Suprapubic skin (tissue), 4 donors: Measurements from ENCODE around the gene WDR6. TPM values are rescaled to one million over a fixed set of nuclear protein-coding genes. Genes with fewer than 3 reads are reported as not detected.

Experiments used
- DNase-seq, 2 donors: peaks; one replicate each; pipeline ENCODE4 v3.0.0-alpha.2; 2019; ENCODE audit warnings: low spot score in 2 of 2
- H3K27ac ChIP-seq: fragments of 200-600 bp; sonication (generic); one replicate; pipeline ENCODE4 v1.5.1; 2019
- H3K27me3 ChIP-seq: fragments of 200-600 bp; sonication (generic); one replicate; pipeline ENCODE4 v1.5.1; 2019
- H3K36me3 ChIP-seq: fragments of 200-600 bp; sonication (generic); one replicate; pipeline ENCODE4 v1.5.1; 2019
- H3K4me1 ChIP-seq: fragments of 200-600 bp; sonication (generic); one replicate; pipeline ENCODE4 v1.5.1; 2019
- H3K4me3 ChIP-seq: fragments of 200-600 bp; sonication (generic); one replicate; pipeline ENCODE4 v1.5.1; 2019; ENCODE audit warnings: mild to moderate bottlenecking
- H3K9me3 ChIP-seq: fragments of 200-600 bp; sonication (generic); one replicate; pipeline ENCODE4 v1.5.1; 2019
- EP300 ChIP-seq: sonication (generic); formaldehyde crosslinking; IDR thresholded peaks from one replicate; pipeline ENCODE4 v1.6.1; 2017; ENCODE audit warnings: antibody characterized with exemption
- POLR2A ChIP-seq, 2 donors: fragments of 450-650 bp; IDR thresholded peaks; one replicate each; pipeline ENCODE4 v1.6.1; 2017; ENCODE audit warnings: antibody characterized with exemption in 2 of 2, mild to moderate bottlenecking in 2 of 2, moderate library complexity in 2 of 2
- POLR2AphosphoS5 ChIP-seq, 3 donors: sonication (generic); formaldehyde crosslinking; IDR thresholded peaks; one replicate each; pipeline ENCODE4 v1.6.1; 2017; ENCODE audit warnings: antibody characterized with exemption in 3 of 3
- WGBS: methylation state at CpG from one replicate; pipeline ENCODE4 v1.1.5; 2018; 5-methylcytosine and 5-hydroxymethylcytosine counted together
- total RNA-seq, 4 donors: library from RNA; depleted of rRNA; stranded (reverse); fragments of >200 nt; gene quantifications; one replicate each; pipeline ENCODE4 v1.1.0, GENCODE V29; 2016
- TF ChIP-seq, protein P1 (sequence below), 2 donors: fragments of 200-600 bp in 1 of 2; fragments of 450-650 bp in 1 of 2; sonication (generic) in 1 of 2; IDR thresholded peaks; one replicate each; pipeline ENCODE4 v1.5.1; 2016 to 2019; ENCODE audit warnings: antibody characterized with exemption in 2 of 2, mild to moderate bottlenecking in 1 of 2, moderate library complexity in 1 of 2

WDR6 gene
- total RNA-seq, 4 donors from 2014 or later, result 49.1 to 105 (median 55.5) TPM

- no peak for TF ChIP-seq EP300
- no peak for TF ChIP-seq POLR2AphosphoS5 (IDR thresholded peaks at IDR 0.05)
- no peak overlapping the region for H3K27ac ChIP-seq
- peaks cover 13% of the 10 kb centered on the region for H3K4me1 ChIP-seq
- H3K27me3 ChIP-seq, result no peaks in the 10 kb centered on the region
- H3K4me3 ChIP-seq, result no peak overlapping the region
- peaks cover 61% of the 10 kb centered on the region for H3K36me3 ChIP-seq
- DNase-seq, result no peak
- no peaks in the 10 kb centered on the region for H3K9me3 ChIP-seq
These were observed 22.5 kb upstream of the WDR6 start for GRCh38 chr3:48984663-48985062.

DNA sequence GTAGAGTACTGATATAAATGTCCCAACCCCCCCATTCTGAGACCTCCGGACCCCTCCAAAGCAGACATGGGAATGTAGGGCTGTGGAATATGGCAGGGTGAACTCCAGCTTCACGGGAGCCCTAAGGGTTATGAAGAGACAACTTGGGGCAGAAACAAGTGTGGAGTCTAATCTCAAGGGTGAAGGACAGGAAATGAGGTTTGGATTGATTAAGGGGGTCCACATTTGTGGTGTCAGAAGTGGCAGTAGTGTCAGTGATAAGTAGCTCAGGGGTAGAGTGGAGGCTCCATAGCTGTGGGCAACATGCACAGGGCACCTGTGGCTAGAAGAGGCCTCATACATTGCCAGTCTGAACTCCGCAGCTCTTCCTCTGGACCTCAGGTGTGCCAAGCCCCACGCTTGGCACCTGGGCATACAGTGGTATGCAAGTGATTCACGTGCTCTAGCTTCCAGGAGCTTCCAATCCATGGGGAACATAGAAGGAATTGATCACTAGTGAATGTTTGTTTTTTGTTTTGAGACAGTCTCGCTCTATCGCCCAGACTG, 21.3 kb upstream of the WDR6 start:
- WGBS, result 94% methylated on average over 7 of the region's 7 CpGs
- TF ChIP-seq EP300 (no peak), POLR2A (IDR thresholded peaks at IDR 0.05) (no peak), POLR2AphosphoS5 (IDR thresholded peaks at IDR 0.05) (no peak)
- TF ChIP-seq, protein P1, sequence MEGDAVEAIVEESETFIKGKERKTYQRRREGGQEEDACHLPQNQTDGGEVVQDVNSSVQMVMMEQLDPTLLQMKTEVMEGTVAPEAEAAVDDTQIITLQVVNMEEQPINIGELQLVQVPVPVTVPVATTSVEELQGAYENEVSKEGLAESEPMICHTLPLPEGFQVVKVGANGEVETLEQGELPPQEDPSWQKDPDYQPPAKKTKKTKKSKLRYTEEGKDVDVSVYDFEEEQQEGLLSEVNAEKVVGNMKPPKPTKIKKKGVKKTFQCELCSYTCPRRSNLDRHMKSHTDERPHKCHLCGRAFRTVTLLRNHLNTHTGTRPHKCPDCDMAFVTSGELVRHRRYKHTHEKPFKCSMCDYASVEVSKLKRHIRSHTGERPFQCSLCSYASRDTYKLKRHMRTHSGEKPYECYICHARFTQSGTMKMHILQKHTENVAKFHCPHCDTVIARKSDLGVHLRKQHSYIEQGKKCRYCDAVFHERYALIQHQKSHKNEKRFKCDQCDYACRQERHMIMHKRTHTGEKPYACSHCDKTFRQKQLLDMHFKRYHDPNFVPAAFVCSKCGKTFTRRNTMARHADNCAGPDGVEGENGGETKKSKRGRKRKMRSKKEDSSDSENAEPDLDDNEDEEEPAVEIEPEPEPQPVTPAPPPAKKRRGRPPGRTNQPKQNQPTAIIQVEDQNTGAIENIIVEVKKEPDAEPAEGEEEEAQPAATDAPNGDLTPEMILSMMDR (IDR thresholded peaks at IDR 0.05), result no peak
- H3K27ac ChIP-seq, result no peak overlapping the region
- no peak for DNase-seq
- peaks cover 48% of the 10 kb centered on the region for H3K36me3 ChIP-seq
- peaks cover 23% of the 10 kb centered on the region for H3K4me1 ChIP-seq
- no peaks in the 10 kb centered on the region for H3K9me3 ChIP-seq
- no peak overlapping the region for H3K4me3 ChIP-seq
- H3K27me3 ChIP-seq, result no peaks in the 10 kb centered on the region

DNA sequence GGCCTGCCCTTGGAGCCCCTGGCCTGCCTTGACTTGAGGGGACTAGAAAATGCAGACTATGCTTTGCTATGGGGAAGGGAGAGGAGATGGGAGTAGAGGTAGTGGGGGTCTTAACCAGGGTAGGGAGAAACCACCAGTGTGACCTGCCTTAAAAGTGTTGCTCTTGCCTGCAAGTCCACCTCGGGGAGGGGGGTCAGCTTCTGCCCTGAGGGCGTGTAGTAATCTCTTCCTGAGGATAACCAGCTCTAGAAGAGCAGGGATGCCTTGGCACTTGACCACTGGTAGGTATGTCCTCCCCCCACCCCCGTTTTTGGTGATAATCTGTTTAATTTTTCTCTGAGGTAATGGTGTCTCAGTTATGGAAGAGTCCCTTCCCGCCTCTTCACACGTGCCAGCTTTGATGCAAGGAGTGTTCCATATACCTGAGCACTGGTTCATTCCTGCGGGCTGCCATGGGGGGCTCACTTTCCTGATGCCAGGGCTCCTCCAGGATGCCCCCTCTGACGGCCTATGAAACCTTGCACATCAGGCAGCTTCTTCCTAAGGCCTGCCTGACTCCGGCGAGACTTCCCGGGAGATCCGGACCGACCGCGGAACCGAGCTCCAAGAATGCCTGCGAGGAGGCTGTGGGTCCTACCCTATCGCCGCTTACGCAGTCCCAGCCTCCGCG, 17.9 kb upstream of the WDR6 start:
- Histone ChIP-seq H3K4me3 (peak overlapping the region; percentile 93), H3K27ac (peak overlapping the region; percentile 94), H3K36me3 (peaks cover 22% of the 10 kb centered on the region), H3K27me3 (no peaks in the 10 kb centered on the region), H3K9me3 (no peaks in the 10 kb centered on the region), H3K4me1 (peaks cover 38% of the 10 kb centered on the region)
- peak in 1 of 2 donors; percentile 66 for DNase-seq
- 13% methylated on average over 12 of the region's 21 CpGs for WGBS
- TF ChIP-seq POLR2A (IDR thresholded peaks at IDR 0.05) (no peak), EP300 (no peak)
- TF ChIP-seq, protein P1 (IDR thresholded peaks at IDR 0.05), result no peak

- DNase-seq, result peak; percentile 93 to 95
- H3K27ac ChIP-seq, result peak within 1 kb of the TSS; percentile 94
- no peaks in the 10 kb centered on the region for H3K9me3 ChIP-seq
- H3K4me3 ChIP-seq, result peak within 1 kb of the TSS; percentile 93
- peaks cover 38% of the 10 kb centered on the region for H3K4me1 ChIP-seq
- WGBS, result no CpG with 5 or more reads among the region's 91 CpGs
- no peaks in the 10 kb centered on the region for H3K27me3 ChIP-seq
- peaks cover 16% of the 10 kb centered on the region for H3K36me3 ChIP-seq
- peak in 2 of 3 donors; percentile 72 to 82 for TF ChIP-seq POLR2AphosphoS5 (IDR thresholded peaks at IDR 0.05)
- TF ChIP-seq, protein P1 (IDR thresholded peaks at IDR 0.05), result peak; percentile 13 to 33
- TF ChIP-seq EP300, result no peak
- peak in 1 of 2 donors; percentile 44 for TF ChIP-seq POLR2A (IDR thresholded peaks at IDR 0.05)
These were observed 17.2 kb upstream of the WDR6 start, which contains the start of gene P4HTM for GRCh38 chr3:48989796-48990635. TSS of gene P4HTM (plus strand) at chr3:48990241. CDS start at chr3:48990257, 16 bp downstream.

- WGBS, result 25% methylated on average over 6 of the region's 40 CpGs
- Histone ChIP-seq H3K27ac (peak overlapping the region; percentile 94), H3K36me3 (peaks cover 8% of the 10 kb centered on the region), H3K4me3 (peak overlapping the region; percentile 93), H3K9me3 (no peaks in the 10 kb centered on the region), H3K27me3 (no peaks in the 10 kb centered on the region), H3K4me1 (peaks cover 38% of the 10 kb centered on the region)
- no peak for DNase-seq
- TF ChIP-seq EP300 (no peak), POLR2A (IDR thresholded peaks at IDR 0.05) (no peak), POLR2AphosphoS5 (IDR thresholded peaks at IDR 0.05) (no peak)
- TF ChIP-seq, protein P1 (IDR thresholded peaks at IDR 0.05), result no peak
These were observed 16.3 kb upstream of the WDR6 start for GRCh38 chr3:48990636-48991469.
